B cell (primary cell): ENCODE results near the gene ARMCX1.

ENCODE experiments used
- EZH2 ChIP-seq: IDR thresholded peaks from 2 replicates; pipeline ENCODE4 v1.6.1; 2012; ENCODE audit warnings: borderline replicate concordance, low read depth, mild to moderate bottlenecking, moderate library complexity, low read length; ENCODE audit not compliant: insufficient read depth, poor library complexity, severe bottlenecking
- TF ChIP-seq, protein P1 (sequence below): fragments of 200-600 bp; IDR thresholded peaks from one replicate; pipeline ENCODE4 v1.8.0; 2022; ENCODE audit warnings: antibody characterized with exemption, mild to moderate bottlenecking

DNA sequence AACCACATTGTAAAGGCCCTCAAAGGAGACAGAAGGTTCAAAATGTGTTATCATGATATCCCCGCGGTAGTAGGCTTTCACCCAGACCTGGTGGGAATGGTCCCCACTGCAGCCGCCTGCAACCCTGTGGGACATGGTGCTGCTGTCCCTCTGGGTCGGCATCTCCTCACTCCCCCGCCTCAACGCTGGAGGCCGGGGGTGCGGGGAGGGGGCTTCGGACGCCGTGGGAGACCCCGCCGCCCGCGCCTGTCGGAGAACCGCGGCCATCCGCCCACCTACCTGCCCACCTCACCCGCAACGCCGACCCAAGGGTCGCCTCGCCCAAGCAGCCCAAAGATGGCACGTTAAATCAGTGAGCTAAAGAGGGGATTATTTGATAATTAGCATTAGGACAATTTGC, 11.2 kb upstream of the ARMCX1 start:
- TF ChIP-seq, protein P1, sequence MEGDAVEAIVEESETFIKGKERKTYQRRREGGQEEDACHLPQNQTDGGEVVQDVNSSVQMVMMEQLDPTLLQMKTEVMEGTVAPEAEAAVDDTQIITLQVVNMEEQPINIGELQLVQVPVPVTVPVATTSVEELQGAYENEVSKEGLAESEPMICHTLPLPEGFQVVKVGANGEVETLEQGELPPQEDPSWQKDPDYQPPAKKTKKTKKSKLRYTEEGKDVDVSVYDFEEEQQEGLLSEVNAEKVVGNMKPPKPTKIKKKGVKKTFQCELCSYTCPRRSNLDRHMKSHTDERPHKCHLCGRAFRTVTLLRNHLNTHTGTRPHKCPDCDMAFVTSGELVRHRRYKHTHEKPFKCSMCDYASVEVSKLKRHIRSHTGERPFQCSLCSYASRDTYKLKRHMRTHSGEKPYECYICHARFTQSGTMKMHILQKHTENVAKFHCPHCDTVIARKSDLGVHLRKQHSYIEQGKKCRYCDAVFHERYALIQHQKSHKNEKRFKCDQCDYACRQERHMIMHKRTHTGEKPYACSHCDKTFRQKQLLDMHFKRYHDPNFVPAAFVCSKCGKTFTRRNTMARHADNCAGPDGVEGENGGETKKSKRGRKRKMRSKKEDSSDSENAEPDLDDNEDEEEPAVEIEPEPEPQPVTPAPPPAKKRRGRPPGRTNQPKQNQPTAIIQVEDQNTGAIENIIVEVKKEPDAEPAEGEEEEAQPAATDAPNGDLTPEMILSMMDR: no peak
- TF ChIP-seq EZH2: no peak
